Activated CD4-positive, alpha-beta T cell treated with anti-CD3 and anti-CD28 coated beads for 24 hours (primary cell): ENCODE measurements around the gene CBX8.

Experiments
- DNase-seq, 2 donors: peaks; one replicate each; pipeline ENCODE4 v3.0.0-alpha.2; 2020; ENCODE audit warnings: low read depth in 2 of 2

CBX8 gene

GRCh38 chr17:79792984-79793923 lies 3.6 kb downstream of the CBX8 start:
- DNase-seq = no peak

- no peak for DNase-seq
These were observed 4.5 kb downstream of the CBX8 start for GRCh38 chr17:79792341-79792871.

GRCh38 chr17:79791735-79792161 lies 5.1 kb downstream of the CBX8 start:
- DNase-seq = no peak

GRCh38 chr17:79790805-79791734 lies 5.8 kb downstream of the CBX8 start:
- DNase-seq = no peak

- no peak for DNase-seq
These were observed 6.7 kb downstream of the CBX8 start for GRCh38 chr17:79789943-79790804.

- DNase-seq = no peak
These were observed 7.6 kb downstream of the CBX8 start for GRCh38 chr17:79788989-79789942.

GRCh38 chr17:79788455-79788854 lies 8.4 kb downstream of the CBX8 start:
- DNase-seq = no peak

GRCh38 chr17:79786930-79787643 lies 9.8 kb downstream of the CBX8 start:
- DNase-seq = no peak

GRCh38 chr17:79785900-79786810 lies 10.7 kb downstream of the CBX8 start:
- DNase-seq = no peak

- DNase-seq = no peak
These were observed 11.6 kb downstream of the CBX8 start for GRCh38 chr17:79785017-79785899.

- DNase-seq = no peak
These were observed 12.4 kb downstream of the CBX8 start for GRCh38 chr17:79784353-79785016.

GRCh38 chr17:79783891-79784290 lies 13.0 kb downstream of the CBX8 start:
- DNase-seq = no peak

GRCh38 chr17:79781736-79782575 lies 14.9 kb downstream of the CBX8 start:
- no peak for DNase-seq

- no peak for DNase-seq
These were observed 15.7 kb downstream of the CBX8 start for GRCh38 chr17:79781012-79781650.

- no peak for DNase-seq
These were observed 17.1 kb downstream of the CBX8 start for GRCh38 chr17:79779661-79780365.
